Osteocyte (in vitro differentiated cells): ENCODE results near the gene EFCAB11. TPM values are rescaled to one million over a fixed set of nuclear protein-coding genes. Genes with fewer than 3 reads are reported as not detected.
A peak's percentile ranks its signal among the peaks of the same experiment; 100 is the strongest.

ENCODE experiments used
- DNase-seq: peaks from one replicate; pipeline ENCODE4 v3.0.0; 2021; ENCODE audit warnings: mixed read lengths; ENCODE audit not compliant: unreplicated experiment; ENCODE audit errors: extremely low spot score
- H3K27ac Mint-ChIP-seq: one replicate; pipeline ENCODE4 v1.8.0; 2021; ENCODE audit warnings: mild to moderate bottlenecking, mixed read lengths; ENCODE audit not compliant: unreplicated experiment
- H3K27me3 Mint-ChIP-seq: one replicate; pipeline ENCODE4 v1.8.0; 2021; ENCODE audit warnings: mixed read lengths; ENCODE audit not compliant: unreplicated experiment
- H3K36me3 Mint-ChIP-seq: one replicate; pipeline ENCODE4 v1.8.0; 2021; ENCODE audit warnings: mixed read lengths; ENCODE audit not compliant: unreplicated experiment
- H3K4me1 Mint-ChIP-seq: one replicate; pipeline ENCODE4 v1.8.0; 2021; ENCODE audit warnings: mixed read lengths; ENCODE audit not compliant: unreplicated experiment
- H3K4me3 Mint-ChIP-seq: one replicate; pipeline ENCODE4 v1.8.0; 2021; ENCODE audit warnings: mild to moderate bottlenecking, moderate library complexity, mixed read lengths; ENCODE audit not compliant: unreplicated experiment
- H3K9me3 Mint-ChIP-seq: one replicate; pipeline ENCODE4 v1.8.0; 2021; ENCODE audit warnings: mixed read lengths; ENCODE audit not compliant: unreplicated experiment
- CTCF ChIP-seq: fragments of 200-600 bp; sonication (generic); IDR thresholded peaks from 2 replicates; pipeline ENCODE4 v1.5.0; 2021; ENCODE audit warnings: antibody characterized with exemption, mild to moderate bottlenecking, moderate library complexity
- total RNA-seq: library from RNA; stranded (reverse); gene quantifications from 2 replicates; pipeline ENCODE4 v1.2.1, GENCODE V29; 2021

Gene EFCAB11
- total RNA-seq, 1 donor from 2014 or later: 8.7 TPM

- Mint-ChIP-seq H3K4me1 (peaks cover 17% of the 10 kb centered on the region), H3K27ac (no peak overlapping the region), H3K27me3 (no peaks in the 10 kb centered on the region), H3K9me3 (peaks cover 27% of the 10 kb centered on the region), H3K36me3 (peaks cover 4% of the 10 kb centered on the region), H3K4me3 (no peak overlapping the region)
- TF ChIP-seq CTCF: no peak
- DNase-seq: no peak
Measured at GRCh38 chr14:89841851-89842250, 112.7 kb downstream of the EFCAB11 start.

GRCh38 chr14:89836830-89837469 lies 117.6 kb downstream of the EFCAB11 start:
- Mint-ChIP-seq H3K4me3 (no peak overlapping the region), H3K27me3 (no peaks in the 10 kb centered on the region), H3K27ac (no peak overlapping the region), H3K9me3 (peaks cover 23% of the 10 kb centered on the region), H3K4me1 (peaks cover 32% of the 10 kb centered on the region), H3K36me3 (peaks cover 4% of the 10 kb centered on the region)
- no peak for TF ChIP-seq CTCF
- DNase-seq: no peak

GRCh38 chr14:89833661-89834060 lies 120.9 kb downstream of the EFCAB11 start:
- H3K4me3 Mint-ChIP-seq: no peak overlapping the region
- DNase-seq: no peak
- no peaks in the 10 kb centered on the region for H3K27me3 Mint-ChIP-seq
- peak overlapping the region; percentile 84 for H3K27ac Mint-ChIP-seq
- no peak for TF ChIP-seq CTCF
- H3K4me1 Mint-ChIP-seq: peaks cover 37% of the 10 kb centered on the region
- peaks cover 4% of the 10 kb centered on the region for H3K36me3 Mint-ChIP-seq
- H3K9me3 Mint-ChIP-seq: peaks cover 13% of the 10 kb centered on the region

GRCh38 chr14:89833120-89833532 lies 121.4 kb downstream of the EFCAB11 start:
- DNase-seq: no peak
- peak overlapping the region; percentile 84 for H3K27ac Mint-ChIP-seq
- H3K36me3 Mint-ChIP-seq: peaks cover 1% of the 10 kb centered on the region
- no peak for TF ChIP-seq CTCF
- H3K9me3 Mint-ChIP-seq: peaks cover 8% of the 10 kb centered on the region
- H3K27me3 Mint-ChIP-seq: no peaks in the 10 kb centered on the region
- H3K4me3 Mint-ChIP-seq: no peak overlapping the region
- peaks cover 43% of the 10 kb centered on the region for H3K4me1 Mint-ChIP-seq

- H3K27me3 Mint-ChIP-seq: no peaks in the 10 kb centered on the region
- peaks cover 7% of the 10 kb centered on the region for H3K36me3 Mint-ChIP-seq
- H3K9me3 Mint-ChIP-seq: peaks cover 7% of the 10 kb centered on the region
- no peak overlapping the region for H3K27ac Mint-ChIP-seq
- peaks cover 35% of the 10 kb centered on the region for H3K4me1 Mint-ChIP-seq
- no peak for DNase-seq
- no peak overlapping the region for H3K4me3 Mint-ChIP-seq
- no peak for TF ChIP-seq CTCF
Measured at GRCh38 chr14:89828471-89829165, 125.9 kb downstream of the EFCAB11 start.
